ENCODE measurements around the gene WFDC10B. TPM values are rescaled to one million over a fixed set of nuclear protein-coding genes. Genes with fewer than 3 reads are reported as not detected.
"Not testable (repeated sequence)": the region's sequence is repeated elsewhere in the genome, so short reads cannot be mapped to it uniquely, and the experiment has no call there.

The WFDC10B gene
- total RNA-seq, 1 experiment from 2014 or later: not detected

DNA sequence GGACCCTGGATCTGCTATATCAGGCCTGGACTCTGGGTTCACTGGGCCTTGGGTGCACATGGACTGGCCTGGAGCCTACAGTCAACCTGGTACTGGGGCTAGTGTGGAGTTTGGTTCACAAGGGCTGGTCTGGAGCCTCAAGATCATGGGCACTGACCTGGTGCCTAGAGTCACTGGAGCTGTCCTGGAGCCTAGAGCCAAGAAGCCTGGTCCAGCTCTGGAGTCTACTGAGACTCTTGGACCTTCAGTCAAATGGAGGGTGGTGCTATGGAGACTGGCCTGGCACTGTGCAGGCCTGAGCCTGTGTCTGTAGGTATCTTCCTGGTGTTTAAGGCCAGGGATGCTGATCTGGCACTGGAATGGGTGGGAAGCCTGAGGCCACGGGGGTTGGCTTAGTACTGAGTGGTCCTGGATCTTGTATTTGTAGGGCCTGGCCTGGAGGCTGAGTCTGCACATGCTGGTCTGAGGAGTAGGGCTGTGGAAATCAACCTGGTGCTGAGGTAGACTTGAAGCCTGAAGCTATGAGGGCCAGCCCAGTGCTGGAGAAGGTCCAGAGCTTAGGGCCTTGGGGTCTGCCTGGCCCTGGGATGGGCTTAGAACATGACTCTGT lies 57.3 kb downstream of the WFDC10B start:
- H3K36me3 Mint-ChIP-seq (ENCODE audit: insufficient read depth, unreplicated experiment): no peaks in the 10 kb centered on the region
- H3K4me3 ChIP-seq (ENCODE audit: low read depth, low read length): no peak overlapping the region
- H3K36me3 ChIP-seq (ENCODE audit: control insufficient read depth, insufficient read depth, low read length): no peaks in the 10 kb centered on the region
- H3K27me3 Mint-ChIP-seq (ENCODE audit: insufficient read depth, unreplicated experiment): peaks cover 7% of the 10 kb centered on the region
- no peak overlapping the region for H3K27ac Mint-ChIP-seq (ENCODE audit: unreplicated experiment)
- POLR2A ChIA-PET: no interaction called here
- no peak overlapping the region for H3K4me3 Mint-ChIP-seq (ENCODE audit: unreplicated experiment)
- DNase-seq: no peak
- peaks cover 17% of the 10 kb centered on the region for H3K4me1 Mint-ChIP-seq (ENCODE audit: low read depth, unreplicated experiment)
- H3K27me3 ChIP-seq (replicated peaks; ENCODE audit: control insufficient read depth, insufficient read depth, low read length): no peaks in the 10 kb centered on the region
- no TSS peak for BruUV-seq (replicated peaks)
- H3K4me1 ChIP-seq: peaks cover 19% of the 10 kb centered on the region
- intact Hi-C loops (cut with micrococcal nuclease; ENCODE audit: unreplicated experiment): loop anchor here (2.0 kb wide), 1 partner anchor 27 kb away; no protein-coding TSS in a partner anchor
- TF ChIP-seq, protein P1, sequence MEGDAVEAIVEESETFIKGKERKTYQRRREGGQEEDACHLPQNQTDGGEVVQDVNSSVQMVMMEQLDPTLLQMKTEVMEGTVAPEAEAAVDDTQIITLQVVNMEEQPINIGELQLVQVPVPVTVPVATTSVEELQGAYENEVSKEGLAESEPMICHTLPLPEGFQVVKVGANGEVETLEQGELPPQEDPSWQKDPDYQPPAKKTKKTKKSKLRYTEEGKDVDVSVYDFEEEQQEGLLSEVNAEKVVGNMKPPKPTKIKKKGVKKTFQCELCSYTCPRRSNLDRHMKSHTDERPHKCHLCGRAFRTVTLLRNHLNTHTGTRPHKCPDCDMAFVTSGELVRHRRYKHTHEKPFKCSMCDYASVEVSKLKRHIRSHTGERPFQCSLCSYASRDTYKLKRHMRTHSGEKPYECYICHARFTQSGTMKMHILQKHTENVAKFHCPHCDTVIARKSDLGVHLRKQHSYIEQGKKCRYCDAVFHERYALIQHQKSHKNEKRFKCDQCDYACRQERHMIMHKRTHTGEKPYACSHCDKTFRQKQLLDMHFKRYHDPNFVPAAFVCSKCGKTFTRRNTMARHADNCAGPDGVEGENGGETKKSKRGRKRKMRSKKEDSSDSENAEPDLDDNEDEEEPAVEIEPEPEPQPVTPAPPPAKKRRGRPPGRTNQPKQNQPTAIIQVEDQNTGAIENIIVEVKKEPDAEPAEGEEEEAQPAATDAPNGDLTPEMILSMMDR (IDR thresholded peaks at IDR 0.05; ENCODE audit: insufficient read depth in 1 of 2, low read depth in 1 of 2, low read length in 1 of 2, severe bottlenecking in 1 of 2, unreplicated experiment in 1 of 2): no peak
- no peaks in the 10 kb centered on the region for H3K9me3 Mint-ChIP-seq (ENCODE audit: unreplicated experiment)
- peaks cover 8% of the 10 kb centered on the region; the same call in 1 of the 2 replicates for H3K9me3 ChIP-seq
- CTCF ChIA-PET: interaction anchor here (0.7 to 1.1 kb wide), 2 partner anchors 18 to 123 kb away, joined by 3 to 7 read pairs; partner anchors contain the start of gene WFDC10A

DNA sequence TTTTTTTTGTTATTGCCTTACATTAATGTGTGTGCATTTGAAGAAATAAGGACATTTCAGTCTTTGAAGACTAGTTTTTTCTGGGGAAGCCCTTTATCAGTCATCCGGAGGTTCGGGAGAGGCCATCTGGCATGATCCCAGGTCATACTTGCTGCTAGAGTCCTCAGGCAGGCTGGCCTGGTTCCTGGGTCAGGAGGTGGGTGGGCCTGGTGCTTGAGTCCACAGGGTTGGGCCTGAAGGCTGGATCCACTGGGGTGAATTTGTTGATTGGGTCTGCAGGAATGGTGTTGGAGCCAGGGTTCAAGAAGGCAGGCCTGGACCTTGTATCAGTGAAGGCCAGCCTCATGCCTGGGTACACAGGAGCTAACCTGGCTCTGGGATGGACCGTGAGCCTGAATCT lies 57.9 kb downstream of the WFDC10B start:
- ChIA-PET CTCF (no interaction called here), POLR2A (no interaction called here)
- intact Hi-C loops (cut with micrococcal nuclease; ENCODE audit: unreplicated experiment): no loop called here
- H3K4me1 ChIP-seq: peaks cover 19% of the 10 kb centered on the region
- H3K4me3 Mint-ChIP-seq (ENCODE audit: unreplicated experiment): no peak overlapping the region
- TF ChIP-seq, protein P1 (IDR thresholded peaks at IDR 0.05; ENCODE audit: insufficient read depth in 1 of 2, low read depth in 1 of 2, low read length in 1 of 2, severe bottlenecking in 1 of 2, unreplicated experiment in 1 of 2): no peak
- no peaks in the 10 kb centered on the region for H3K36me3 Mint-ChIP-seq (ENCODE audit: insufficient read depth, unreplicated experiment)
- peaks cover 17% of the 10 kb centered on the region for H3K4me1 Mint-ChIP-seq (ENCODE audit: low read depth, unreplicated experiment)
- H3K27me3 Mint-ChIP-seq (ENCODE audit: insufficient read depth, unreplicated experiment): peaks cover 7% of the 10 kb centered on the region
- no peak for DNase-seq
- no peaks in the 10 kb centered on the region for H3K36me3 ChIP-seq (ENCODE audit: control insufficient read depth, insufficient read depth, low read length)
- no TSS peak for BruUV-seq (replicated peaks)
- peaks cover 8% of the 10 kb centered on the region for H3K9me3 ChIP-seq
- no peaks in the 10 kb centered on the region for H3K9me3 Mint-ChIP-seq (ENCODE audit: unreplicated experiment)
- no peaks in the 10 kb centered on the region for H3K27me3 ChIP-seq (replicated peaks; ENCODE audit: control insufficient read depth, insufficient read depth, low read length)
- no peak overlapping the region for H3K4me3 ChIP-seq (ENCODE audit: low read depth, low read length)
- no peak overlapping the region for H3K27ac Mint-ChIP-seq (ENCODE audit: unreplicated experiment)

DNA sequence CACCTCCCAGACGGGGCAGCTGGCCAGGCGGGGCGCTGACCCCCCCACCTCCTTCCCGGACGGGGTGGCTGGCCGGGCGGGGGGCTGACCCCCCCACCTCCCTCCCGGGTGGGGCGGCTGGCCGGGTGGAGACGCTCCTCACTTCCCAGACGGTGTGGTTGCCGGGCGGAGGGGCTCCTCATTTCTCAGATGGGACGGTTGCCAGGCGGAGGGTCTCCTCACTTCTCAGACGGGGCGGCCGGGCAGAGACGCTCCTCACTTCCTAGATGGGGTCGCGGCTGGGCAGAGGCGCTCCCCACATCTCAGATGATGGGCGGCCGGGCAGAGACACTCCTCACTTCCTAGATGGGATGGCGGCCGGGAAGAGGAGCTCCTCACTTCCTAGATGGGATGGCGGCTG lies 59.0 kb downstream of the WFDC10B start:
- peaks cover 19% of the 10 kb centered on the region for H3K4me1 ChIP-seq
- POLR2A ChIA-PET; H3K27me3 Mint-ChIP-seq (ENCODE audit: insufficient read depth, unreplicated experiment); H3K4me3 ChIP-seq (ENCODE audit: low read depth, low read length); DNase-seq; H3K27me3 ChIP-seq (replicated peaks; ENCODE audit: control insufficient read depth, insufficient read depth, low read length); H3K27ac Mint-ChIP-seq (ENCODE audit: unreplicated experiment); H3K36me3 Mint-ChIP-seq (ENCODE audit: insufficient read depth, unreplicated experiment); H3K36me3 ChIP-seq (ENCODE audit: control insufficient read depth, insufficient read depth, low read length); CTCF ChIA-PET; H3K9me3 Mint-ChIP-seq (ENCODE audit: unreplicated experiment); intact Hi-C loops (cut with micrococcal nuclease; ENCODE audit: unreplicated experiment); H3K4me3 Mint-ChIP-seq (ENCODE audit: unreplicated experiment); H3K9me3 ChIP-seq; BruUV-seq (replicated peaks): not testable (repeated sequence)
- peaks cover 17% of the 10 kb centered on the region for H3K4me1 Mint-ChIP-seq (ENCODE audit: low read depth, unreplicated experiment)

DNA sequence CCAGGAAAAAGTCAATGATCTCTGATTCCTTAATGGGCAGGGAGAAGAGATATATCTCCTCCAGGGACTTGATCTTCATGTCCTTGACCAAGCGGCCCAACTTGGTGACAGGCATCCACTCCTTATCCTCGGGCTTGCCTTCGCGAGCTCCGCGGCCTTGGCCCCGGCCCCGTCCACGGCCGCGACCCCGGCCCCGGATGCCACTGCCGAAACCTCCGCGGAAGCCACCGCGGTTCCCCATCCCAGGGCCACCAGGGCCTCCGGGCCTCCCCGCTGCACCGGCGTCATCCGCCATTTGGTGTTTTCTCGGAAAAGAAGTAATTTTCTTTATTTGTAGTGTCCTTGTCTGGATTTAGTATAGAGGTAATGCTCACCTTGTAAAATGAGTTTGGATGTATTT lies 63.7 kb downstream of the WFDC10B start:
- H3K36me3 ChIP-seq (ENCODE audit: control insufficient read depth, insufficient read depth, low read length); CTCF ChIA-PET; intact Hi-C loops (cut with micrococcal nuclease; ENCODE audit: unreplicated experiment); DNase-seq; H3K4me1 ChIP-seq; H3K27me3 ChIP-seq (replicated peaks; ENCODE audit: control insufficient read depth, insufficient read depth, low read length); BruUV-seq (replicated peaks); H3K27ac Mint-ChIP-seq (ENCODE audit: unreplicated experiment); H3K9me3 ChIP-seq; H3K4me3 Mint-ChIP-seq (ENCODE audit: unreplicated experiment); H3K9me3 Mint-ChIP-seq (ENCODE audit: unreplicated experiment); H3K4me1 Mint-ChIP-seq (ENCODE audit: low read depth, unreplicated experiment); POLR2A ChIA-PET; H3K36me3 Mint-ChIP-seq (ENCODE audit: insufficient read depth, unreplicated experiment); H3K4me3 ChIP-seq (ENCODE audit: low read depth, low read length): not testable (repeated sequence)
- peaks cover 19% of the 10 kb centered on the region for H3K27me3 Mint-ChIP-seq (ENCODE audit: insufficient read depth, unreplicated experiment)
